ENCODE measurements around the gene PDE3B.

Gene PDE3B

GRCh38 chr11:14906578-14906977 lies 263.0 kb downstream of the PDE3B start:
- no peak for DNase-seq (ENCODE audit: low read depth, low spot score)
- no peak overlapping the region for H3K27ac ChIP-seq

- no peak overlapping the region for H3K27ac ChIP-seq
- no peak for DNase-seq (ENCODE audit: low read depth, low spot score)
These were observed 263.4 kb downstream of the PDE3B start for GRCh38 chr11:14906993-14907392.

GRCh38 chr11:14907411-14908213 lies 264.0 kb downstream of the PDE3B start:
- no peak for DNase-seq (ENCODE audit: low read depth, low spot score)
- H3K27ac ChIP-seq, result no peak overlapping the region

- DNase-seq (ENCODE audit: low read depth, low spot score), result no peak
- H3K27ac ChIP-seq, result no peak overlapping the region
These were observed 264.7 kb downstream of the PDE3B start for GRCh38 chr11:14908214-14908880.

- no peak overlapping the region for H3K27ac ChIP-seq
- no peak for DNase-seq (ENCODE audit: low read depth, low spot score)
These were observed 270.9 kb downstream of the PDE3B start for GRCh38 chr11:14914536-14914935.

GRCh38 chr11:14916403-14916802 lies 272.8 kb downstream of the PDE3B start:
- no peak for DNase-seq (ENCODE audit: low read depth, low spot score)
- H3K27ac ChIP-seq, result no peak overlapping the region

Measured in epithelial cell of prostate (primary cell).